ENCODE data around the gene CBFA2T3.
"Not testable (repeated sequence)": the region's sequence is repeated elsewhere in the genome, so short reads cannot be mapped to it uniquely, and the experiment has no call there.

Gene CBFA2T3

GRCh38 chr16:89011909-89012621, 35.1 kb upstream of the CBFA2T3 start:
- DNase-seq, result no peak

- DNase-seq, result no peak
These were observed 33.4 kb upstream of the CBFA2T3 start for GRCh38 chr16:89010210-89010925.

DNA sequence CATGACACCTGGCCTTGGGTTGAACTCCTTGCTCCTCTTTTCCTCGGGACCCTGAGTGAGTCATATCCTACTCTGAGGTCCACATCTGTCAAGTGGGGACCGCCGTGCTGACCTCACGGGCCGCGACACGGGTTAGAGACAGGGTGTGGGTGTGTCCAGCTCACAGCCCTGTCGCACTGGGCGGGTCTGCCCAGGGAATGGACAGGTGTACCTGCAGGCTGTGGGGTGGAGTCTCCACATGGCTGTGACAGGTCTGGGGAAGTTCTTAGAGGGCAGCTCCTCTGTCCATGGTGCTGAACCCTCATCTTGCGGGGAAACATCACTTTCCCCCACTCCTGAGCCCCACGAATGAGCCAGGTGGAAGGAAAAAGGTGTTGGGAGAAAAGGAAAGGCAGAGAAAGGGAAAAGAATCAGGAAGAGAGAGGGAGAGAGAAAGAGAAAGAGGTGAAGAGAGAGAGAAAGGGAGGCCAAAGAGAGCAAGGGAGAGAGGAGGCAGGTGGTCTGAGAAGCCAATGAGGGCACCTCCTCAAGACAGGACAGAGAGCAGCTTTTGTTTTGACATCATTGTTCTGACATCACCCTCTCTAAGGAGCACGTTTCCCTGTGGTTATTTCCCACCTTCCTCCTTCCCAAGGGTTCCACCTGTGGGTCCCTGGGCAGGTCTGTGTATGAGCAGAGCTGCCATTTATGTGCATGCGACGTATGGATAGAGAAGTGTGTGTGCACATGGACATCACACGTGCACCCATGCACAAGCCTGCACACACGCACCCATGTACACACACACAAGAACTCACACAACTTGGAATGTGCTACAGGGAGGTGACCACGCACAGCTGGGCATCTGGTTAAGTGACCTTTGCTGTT, 32.6 kb upstream of the CBFA2T3 start:
- peak; percentile 34 for DNase-seq

GRCh38 chr16:89008796-89009195, 31.8 kb upstream of the CBFA2T3 start:
- DNase-seq, result not testable (repeated sequence)

DNA sequence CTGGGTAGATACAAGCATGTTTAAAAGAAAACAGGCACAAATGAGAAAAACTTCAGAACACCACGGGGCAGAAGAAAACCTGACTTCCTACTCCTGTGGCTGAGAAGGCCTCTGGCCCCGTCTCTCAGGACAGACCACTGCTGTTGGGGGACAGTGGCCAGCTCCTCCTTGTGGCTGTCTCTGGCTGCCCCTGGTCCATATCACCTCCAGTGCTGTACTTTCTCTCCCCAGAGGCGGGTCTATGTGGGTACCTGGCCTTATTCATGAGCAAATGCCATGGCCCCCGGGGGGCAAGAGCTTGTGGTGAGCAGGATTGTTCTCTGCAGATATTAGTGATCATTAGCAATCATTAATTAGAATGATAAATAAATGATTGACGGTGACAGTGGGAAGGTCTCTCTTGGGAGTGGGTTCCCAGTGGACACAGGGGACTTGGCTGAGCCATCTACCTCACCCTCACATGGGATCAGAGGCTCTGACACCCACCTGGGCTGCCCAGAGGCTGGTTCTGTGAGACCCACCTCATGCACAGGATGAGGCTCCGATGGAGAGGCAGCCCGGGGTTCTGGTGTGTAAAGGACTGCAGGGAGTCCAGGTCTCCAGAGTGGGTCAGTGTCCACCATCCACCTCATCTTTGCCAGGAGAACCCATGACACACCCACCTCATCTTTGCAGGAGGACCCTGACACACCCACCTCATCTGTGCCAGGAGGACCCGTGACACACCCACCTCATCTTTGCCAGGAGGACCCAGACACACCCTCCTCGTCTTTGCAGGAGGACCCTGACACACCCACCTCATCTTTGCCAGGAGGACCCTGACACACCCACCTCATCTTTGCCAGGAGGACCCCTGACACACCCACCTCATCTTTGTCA, 30.6 kb upstream of the CBFA2T3 start:
- no peak for DNase-seq

DNA sequence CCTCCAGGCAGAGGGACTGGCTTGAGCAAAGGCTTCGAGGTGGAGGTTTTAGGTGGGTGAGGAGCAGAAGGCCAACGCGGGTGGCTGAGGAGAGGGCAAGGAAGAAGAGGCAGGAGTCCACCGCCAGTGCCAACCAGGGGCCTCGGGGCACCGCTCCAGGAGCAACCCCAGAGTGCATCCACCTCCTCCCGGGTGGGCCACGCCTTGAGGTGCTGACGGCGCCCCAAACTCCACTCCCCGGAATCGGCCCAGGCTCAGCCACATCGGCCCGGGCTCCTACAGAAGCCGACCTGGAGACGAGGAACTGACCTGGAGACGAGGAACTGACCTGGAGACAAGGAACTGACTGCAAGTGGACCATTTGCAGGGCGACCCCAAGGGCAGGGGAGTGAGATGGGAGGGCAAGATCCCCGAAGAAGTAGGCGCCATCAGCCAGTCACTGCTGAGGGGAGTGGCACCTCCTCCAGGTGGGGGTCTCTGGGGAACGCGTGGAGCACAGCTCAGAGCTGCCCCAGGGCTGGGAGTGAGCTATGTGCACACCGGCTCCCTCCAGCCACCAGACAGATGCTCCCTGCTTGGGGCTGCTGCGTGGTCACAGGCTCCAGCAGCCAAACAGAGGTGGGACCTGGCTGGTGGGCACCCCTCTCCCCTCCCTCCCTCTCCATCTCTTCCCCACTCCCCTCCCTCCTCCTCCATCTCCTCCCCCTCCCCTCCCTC, 29.2 kb upstream of the CBFA2T3 start:
- no peak for DNase-seq

DNA sequence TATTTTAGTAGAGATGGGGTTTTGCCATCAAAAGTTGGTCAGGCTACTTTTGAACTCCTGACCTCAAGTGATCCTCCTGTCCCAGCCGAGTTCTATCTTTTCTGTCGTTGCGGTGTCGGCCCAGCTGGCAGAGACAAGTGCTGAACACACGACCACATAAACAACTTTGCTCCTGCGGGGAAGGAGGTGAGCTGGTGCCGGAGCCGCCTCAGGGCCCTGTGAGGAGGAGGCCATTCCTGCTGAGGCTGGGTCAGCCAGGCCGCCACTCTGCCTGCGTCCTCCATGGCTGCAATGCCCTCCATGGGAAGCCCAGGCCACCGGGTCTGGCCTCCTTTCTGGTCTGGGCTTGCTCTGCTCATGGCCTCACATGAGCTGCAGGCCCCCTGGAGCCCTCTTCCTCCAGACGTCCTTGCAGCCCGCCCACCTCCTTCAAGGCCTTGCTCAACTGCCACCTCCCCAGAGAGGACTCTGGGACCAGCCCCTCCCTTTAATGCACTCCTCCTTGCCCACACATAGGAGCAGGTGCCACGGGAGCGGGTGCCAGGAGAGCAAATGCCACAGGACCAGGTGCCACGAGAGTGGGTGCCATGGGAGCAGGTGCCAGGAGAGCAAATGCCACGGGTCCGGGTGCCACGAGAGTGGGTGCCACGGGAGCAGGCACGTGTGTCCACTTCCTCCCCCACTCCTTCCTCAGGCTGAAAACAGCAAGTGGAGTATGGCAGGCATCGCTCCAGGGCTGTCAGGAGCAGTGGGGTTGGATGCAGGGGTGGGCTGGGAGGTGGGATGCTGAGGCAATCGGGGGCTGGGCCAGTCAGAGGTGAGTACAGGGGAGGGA, 28.4 kb upstream of the CBFA2T3 start:
- DNase-seq, result no peak

DNA sequence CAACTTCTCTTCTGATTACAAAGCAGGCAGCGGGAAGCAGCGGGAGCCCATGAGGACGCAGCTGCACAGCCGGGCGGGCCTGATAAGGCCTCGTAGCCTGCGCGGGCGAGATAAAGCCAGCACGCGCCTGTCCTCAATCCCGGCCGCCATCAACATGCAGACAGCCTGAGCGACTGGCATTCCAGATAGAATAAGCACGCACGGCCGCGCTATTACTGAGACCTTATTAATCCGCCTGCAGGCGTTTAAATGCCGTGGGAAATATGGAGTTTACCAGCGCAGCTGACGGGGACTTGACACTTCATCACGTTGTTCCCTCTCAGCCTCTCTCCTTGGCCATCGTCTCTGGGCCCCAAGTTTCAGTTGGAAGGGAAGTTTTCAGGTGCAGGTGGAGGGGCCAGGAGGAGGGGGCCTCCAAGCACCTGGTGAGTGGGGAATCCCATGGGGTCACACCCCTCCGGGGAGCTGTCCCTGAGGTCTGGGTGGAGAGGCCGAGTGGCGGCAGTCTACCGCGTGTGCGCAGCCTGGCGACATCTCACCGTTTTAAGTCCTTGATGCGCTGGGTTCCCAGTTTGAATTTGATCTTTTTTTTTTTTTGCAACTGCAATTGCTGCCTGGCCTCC, 27.3 kb upstream of the CBFA2T3 start:
- DNase-seq, result no peak

DNA sequence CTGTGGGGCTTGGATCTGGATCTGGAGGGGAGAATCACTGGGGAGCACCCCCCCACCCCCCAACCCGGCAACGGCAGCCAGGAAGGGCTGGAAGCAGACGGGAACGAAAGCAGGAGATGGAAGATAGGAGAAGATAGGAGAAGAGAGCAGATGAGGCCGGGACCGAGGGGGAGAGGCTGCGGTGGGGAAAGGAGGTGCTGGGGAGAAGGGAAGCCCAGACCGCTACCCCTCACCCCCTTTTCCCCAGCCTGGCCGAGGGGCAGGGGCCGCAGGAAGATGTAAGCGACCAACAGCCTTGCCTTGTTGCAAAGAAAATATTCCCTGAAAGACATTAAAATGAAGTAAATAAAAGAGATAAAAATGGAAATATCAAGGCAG, 26.8 kb upstream of the CBFA2T3 start:
- no peak for DNase-seq

GRCh38 chr16:89002851-89003830, 26.1 kb upstream of the CBFA2T3 start:
- no peak for DNase-seq

DNA sequence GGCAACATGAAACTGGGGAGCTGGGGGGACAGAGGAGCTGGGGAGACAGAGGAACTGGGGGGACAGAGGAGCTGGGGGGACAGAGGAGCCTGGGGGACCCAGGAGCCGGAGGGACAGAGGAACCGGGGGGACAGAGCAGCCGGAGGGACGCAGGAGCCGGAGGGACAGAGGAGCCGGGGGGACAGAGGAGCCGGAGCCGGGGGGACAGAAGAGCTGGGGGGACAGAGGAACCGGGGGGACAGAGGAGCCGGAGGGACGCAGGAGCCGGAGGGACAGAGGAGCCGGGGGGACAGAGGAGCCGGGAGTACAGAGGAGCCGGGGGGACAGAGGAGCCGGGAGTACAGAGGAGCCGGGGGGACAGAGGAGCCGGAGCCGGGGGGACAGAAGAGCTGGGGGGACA, 25.1 kb upstream of the CBFA2T3 start:
- DNase-seq, result not testable (repeated sequence)

DNA sequence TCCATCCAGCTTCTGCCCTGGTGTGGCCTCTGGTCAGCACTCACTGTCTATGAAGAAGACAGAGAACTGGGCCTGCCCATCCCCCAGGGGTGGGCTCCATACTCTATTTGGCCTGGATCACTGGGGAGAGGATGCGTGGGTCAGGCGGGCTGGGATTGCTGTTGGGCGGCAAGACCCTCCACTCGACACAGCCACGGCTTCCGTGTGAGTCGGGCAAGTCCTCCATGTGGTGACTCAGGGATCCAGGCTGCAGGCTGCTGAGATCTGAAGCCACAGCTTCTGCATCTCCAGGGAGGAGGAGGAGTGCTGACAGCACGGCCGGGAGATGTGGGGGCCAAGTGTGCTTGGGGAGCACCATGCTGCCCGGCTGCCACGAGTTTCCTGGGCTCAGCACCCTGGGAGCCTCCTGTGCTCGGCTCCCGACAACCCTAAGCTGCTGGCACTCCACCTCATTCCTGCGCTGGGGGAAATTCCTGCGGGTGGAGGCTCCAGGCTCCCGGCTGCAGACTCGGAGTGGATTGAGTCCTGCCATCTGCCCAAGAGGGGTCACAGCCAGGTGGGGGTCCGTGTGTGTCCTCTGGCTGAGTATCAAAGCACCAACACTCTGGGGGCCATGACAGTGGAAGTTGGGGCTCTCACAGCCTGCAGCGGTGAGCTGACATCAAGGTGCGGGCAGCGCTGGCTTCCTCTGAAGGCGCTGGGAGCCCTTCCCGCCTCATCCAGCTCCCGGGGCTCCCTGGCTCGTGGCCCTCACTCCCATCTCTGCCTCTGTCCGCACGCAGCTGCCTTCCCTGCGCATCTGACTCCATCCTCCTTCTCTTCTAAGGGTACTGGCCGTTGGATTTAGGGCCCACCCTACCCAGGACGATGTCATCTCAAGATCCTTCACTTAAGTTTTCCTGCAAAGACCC, 24.4 kb upstream of the CBFA2T3 start:
- no peak for DNase-seq

DNA sequence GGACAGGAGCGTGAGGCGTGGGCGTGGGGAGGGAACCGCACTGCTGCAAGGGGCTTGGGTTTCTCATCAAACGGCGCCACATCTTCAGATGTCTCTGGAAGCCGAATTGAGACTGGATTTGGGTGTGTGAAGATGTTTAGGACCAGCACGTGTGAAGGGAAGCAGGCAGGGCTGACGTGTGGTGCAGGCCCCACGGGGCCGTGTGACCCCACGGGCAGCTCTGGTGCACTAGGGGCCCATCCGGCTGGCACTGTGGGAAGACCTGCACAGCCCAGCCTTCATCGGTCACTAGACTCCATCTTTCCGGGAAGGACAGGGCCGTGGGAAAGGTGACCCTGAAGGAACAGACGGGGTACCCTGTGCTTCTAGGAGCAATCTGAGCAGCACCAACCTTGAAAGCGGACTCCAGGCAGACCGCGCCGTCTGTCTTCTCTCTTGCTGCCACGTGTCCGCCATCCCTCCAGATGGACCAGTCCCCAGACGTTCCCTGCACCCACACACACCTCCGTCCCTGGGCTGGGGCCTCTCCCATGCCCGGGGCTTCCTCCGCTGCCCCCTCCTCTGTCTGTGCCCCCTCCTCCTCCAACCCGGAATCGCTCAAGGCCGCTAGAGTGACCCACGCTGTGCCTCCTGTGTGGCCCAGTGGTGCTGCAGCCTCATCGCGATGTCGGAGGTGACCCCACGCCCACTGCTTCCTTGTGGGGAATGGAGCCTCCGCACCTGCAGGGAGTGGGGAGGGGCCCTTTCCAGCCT, 23.4 kb upstream of the CBFA2T3 start:
- no peak for DNase-seq

GRCh38 chr16:88999457-89000206, 22.6 kb upstream of the CBFA2T3 start:
- peak; percentile 37 for DNase-seq

- DNase-seq, result no peak
These were observed 18.9 kb upstream of the CBFA2T3 start for GRCh38 chr16:88995746-88996535.

DNA sequence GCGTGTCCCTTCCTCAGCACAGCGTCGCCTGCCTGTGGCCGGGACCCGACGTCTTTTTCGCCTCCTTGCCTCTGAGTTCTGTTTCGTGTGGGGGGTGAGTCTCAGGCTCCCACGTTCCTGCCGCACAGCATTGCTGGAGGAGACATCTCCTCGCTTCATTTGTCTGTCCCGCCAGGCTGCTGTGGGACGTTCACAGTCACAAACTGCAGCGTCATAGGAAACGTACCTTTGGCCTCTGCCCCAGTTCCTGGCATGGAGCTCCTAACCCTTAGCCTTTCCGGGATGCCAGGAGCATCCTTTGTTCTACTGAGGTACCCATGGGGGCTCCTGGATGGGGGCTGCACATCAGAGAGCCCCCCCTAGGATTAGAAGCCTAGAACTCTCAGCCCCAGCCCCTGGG, 18.2 kb upstream of the CBFA2T3 start:
- DNase-seq, result no peak
